K562 (cell line): ENCODE data around the gene LIN28A. TPM values are rescaled to one million over a fixed set of nuclear protein-coding genes. Genes with fewer than 3 reads are reported as not detected.

Experiments
- ATF7 ChIP-seq: fragments of 450-650 bp; IDR thresholded peaks from 2 replicates; pipeline ENCODE4 v1.7.1; 2014; ENCODE audit warnings: mild to moderate bottlenecking, moderate library complexity
- BRF1 ChIP-seq: IDR thresholded peaks from 3 replicates; pipeline ENCODE4 v1.6.1; 2011; ENCODE audit warnings: borderline replicate concordance, mild to moderate bottlenecking; ENCODE audit not compliant: insufficient read length; ENCODE audit errors: extremely low read depth
- CBFB ChIP-seq: sonication (generic); formaldehyde crosslinking; IDR thresholded peaks from 2 replicates; pipeline ENCODE4 v1.4.0; 2020; ENCODE audit warnings: mild to moderate bottlenecking, missing genetic modification reagents
- CTBP1 ChIP-seq: fragments of 450-650 bp; IDR thresholded peaks from 2 replicates; pipeline ENCODE4 v1.6.1; 2016; ENCODE audit warnings: borderline replicate concordance
- CTCFL ChIP-seq: IDR thresholded peaks from 2 replicates; pipeline ENCODE4 v1.6.1; 2011; ENCODE audit warnings: borderline replicate concordance, low read depth, mild to moderate bottlenecking, moderate library complexity, low read length; ENCODE audit not compliant: insufficient read depth, poor library complexity, severe bottlenecking
- E2F3 ChIP-seq: fragments of 250-450 bp; sonication (Bioruptor Pico); IDR thresholded peaks from 2 replicates; pipeline ENCODE4 v1.4.0; 2020; ENCODE audit warnings: mild to moderate bottlenecking
- ELK3 ChIP-seq: fragments of 450-650 bp; formaldehyde crosslinking; IDR thresholded peaks from 2 replicates; pipeline ENCODE4 v1.4.0; 2020; ENCODE audit warnings: mild to moderate bottlenecking
- FIP1L1 ChIP-seq: fragments of 200-400 bp; formaldehyde crosslinking; IDR thresholded peaks from 2 replicates; pipeline ENCODE4 v1.6.1; 2018; ENCODE audit warnings: mild to moderate bottlenecking, low read depth, low read length; ENCODE audit not compliant: poor library complexity, severe bottlenecking
- LCOR ChIP-seq: sonication (generic); formaldehyde crosslinking; IDR thresholded peaks from 2 replicates; pipeline ENCODE4 v1.8.0; 2022; ENCODE audit warnings: mild to moderate bottlenecking, missing genetic modification reagents
- SIRT6 ChIP-seq: IDR thresholded peaks from one replicate; pipeline ENCODE4 v1.6.1; 2012; ENCODE audit warnings: low read depth, mild to moderate bottlenecking, control low read depth, inconsistent platforms, low read length, moderate library complexity
- SRSF7 ChIP-seq: fragments of 200-400 bp; formaldehyde crosslinking; optimal IDR thresholded peaks from 2 replicates; pipeline ENCODE3; 2017; ENCODE audit warnings: mild to moderate bottlenecking, low read depth, low read length
- SRSF9 ChIP-seq: fragments of 200-400 bp; formaldehyde crosslinking; IDR thresholded peaks from 2 replicates; pipeline ENCODE4 v1.6.1; 2017; ENCODE audit warnings: low read depth, low read length, borderline replicate concordance
- SUPT5H ChIP-seq: fragments of 450-650 bp; IDR thresholded peaks from 2 replicates; pipeline ENCODE4 v1.6.1; 2016
- TFAP4 ChIP-seq: sonication (generic); formaldehyde crosslinking; IDR thresholded peaks from 2 replicates; pipeline ENCODE4 v1.8.0; 2022; ENCODE audit warnings: missing genetic modification reagents, mild to moderate bottlenecking, moderate library complexity, borderline replicate concordance
- USF1 ChIP-seq: sonication (generic); formaldehyde crosslinking; IDR thresholded peaks from 2 replicates; pipeline ENCODE4 v1.9.0; 2022; ENCODE audit warnings: mild to moderate bottlenecking, missing genetic modification reagents
- polyA plus RNA-seq, 8 experiments: library from polyadenylated mRNA; depleted of rRNA in 4 of 8; stranded (reverse) in 5 of 8; unstranded in 3 of 8; fragments of >200 nt; fragmentation: Nextera tagmentation in 2 of 8; fragmentation: Illumina TruSeq in 1 of 8; extraction: Ambion mirVana in 2 of 8; extraction: Trizol in 1 of 8; gene quantifications; 2 replicates each; pipeline versions ENCODE4 v1.2.1 to v1.2.3, GENCODE V29; 2011 to 2014; ENCODE audit warnings: inconsistent platforms in 1 of 8, missing spikeins in 1 of 8
- total RNA-seq, 7 experiments: library from RNA; depleted of rRNA in 6 of 7; stranded (reverse); fragments of >200 nt in 6 of 7; fragmentation: Illumina TruSeq in 2 of 7; extraction: Trizol in 2 of 7; gene quantifications; 2 replicates each; pipeline versions ENCODE4 v1.2.1 to v1.2.3, GENCODE V29; 2011 to 2021; ENCODE audit warnings: low replicate concordance in 1 of 7
- TF ChIP-seq, protein P1 (sequence below): fragments of 450-650 bp; IDR thresholded peaks from 2 replicates; pipeline ENCODE4 v1.6.1; 2016; ENCODE audit warnings: mild to moderate bottlenecking
- TF ChIP-seq, protein P2 (sequence below): fragments of 200-400 bp; formaldehyde crosslinking; IDR thresholded peaks from 2 replicates; pipeline ENCODE4 v1.6.1; 2017; ENCODE audit warnings: mild to moderate bottlenecking, low read depth, low read length, moderate library complexity

Gene LIN28A
- total and polyA plus RNA-seq, 9 of the 15 experiments (the other 6 are each of a cell fraction or from before 2014, with no cell fraction given): 0.80 to 5.4 (median 3.9) TPM

DNA sequence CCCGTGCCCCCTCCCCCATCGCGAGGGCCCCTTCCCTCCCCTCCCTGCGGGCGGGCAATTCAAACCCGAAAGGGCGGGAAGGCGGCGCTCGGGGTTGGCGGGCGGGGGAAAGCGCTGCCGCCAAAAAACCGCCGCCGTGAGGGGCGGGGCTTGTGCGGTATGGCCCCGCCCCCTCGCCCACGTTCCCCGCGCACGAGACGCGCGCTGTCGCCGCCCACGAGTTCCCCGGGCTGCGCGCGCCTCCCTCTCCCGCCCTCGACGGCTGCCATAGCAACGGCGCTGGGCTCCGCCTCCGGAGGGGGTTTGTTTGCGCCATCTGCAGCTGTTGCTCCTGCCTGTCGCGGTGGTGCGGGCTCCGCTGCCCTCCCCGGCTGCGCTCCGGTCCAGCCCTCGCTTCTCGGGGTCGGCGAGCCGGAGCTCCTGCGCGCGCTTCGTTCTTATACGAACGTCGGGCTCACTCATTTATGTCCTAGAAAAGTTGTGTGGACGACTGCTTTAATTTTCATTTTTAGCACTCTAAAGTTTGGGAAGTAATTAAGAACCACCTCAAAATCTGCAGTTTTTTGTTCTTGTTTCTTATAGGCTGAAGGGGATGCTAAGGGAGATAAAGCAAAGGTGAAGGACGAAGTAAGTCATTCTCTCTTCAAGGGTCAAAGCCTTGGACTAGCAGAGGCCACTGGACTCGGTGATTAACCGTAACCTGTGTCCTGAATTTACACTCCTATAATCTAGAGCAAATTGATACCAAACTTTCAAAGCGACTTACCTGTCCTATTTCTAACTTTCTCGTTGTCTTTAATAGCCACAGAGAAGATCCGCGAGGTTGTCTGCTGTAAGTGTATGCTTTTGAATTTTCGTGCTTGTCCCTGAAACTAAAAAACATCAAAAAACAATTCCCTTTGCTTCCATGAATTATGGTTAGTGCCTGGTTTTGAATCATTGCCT is 62.6 kb downstream of the LIN28A start (continued):
- TF ChIP-seq SIRT6 (no peak), USF1 (CRISPR knock-in tag) (peak; percentile 67), CTBP1 (peak; percentile 75), ELK3 (CRISPR knock-in tag) (no peak), FIP1L1 (peak; percentile 22), LCOR (peak; percentile 76), SRSF9 (no peak), BRF1 (no peak), CBFB (no peak), CTCFL (no peak), E2F3 (CRISPR knock-in tag) (peak; percentile 99), TFAP4 (CRISPR knock-in tag) (peak; percentile 99), SRSF7 (no peak), ATF7 (peak; percentile 66; the same call in 1 of the 2 replicates), SUPT5H (no peak)
- TF ChIP-seq, protein P1, sequence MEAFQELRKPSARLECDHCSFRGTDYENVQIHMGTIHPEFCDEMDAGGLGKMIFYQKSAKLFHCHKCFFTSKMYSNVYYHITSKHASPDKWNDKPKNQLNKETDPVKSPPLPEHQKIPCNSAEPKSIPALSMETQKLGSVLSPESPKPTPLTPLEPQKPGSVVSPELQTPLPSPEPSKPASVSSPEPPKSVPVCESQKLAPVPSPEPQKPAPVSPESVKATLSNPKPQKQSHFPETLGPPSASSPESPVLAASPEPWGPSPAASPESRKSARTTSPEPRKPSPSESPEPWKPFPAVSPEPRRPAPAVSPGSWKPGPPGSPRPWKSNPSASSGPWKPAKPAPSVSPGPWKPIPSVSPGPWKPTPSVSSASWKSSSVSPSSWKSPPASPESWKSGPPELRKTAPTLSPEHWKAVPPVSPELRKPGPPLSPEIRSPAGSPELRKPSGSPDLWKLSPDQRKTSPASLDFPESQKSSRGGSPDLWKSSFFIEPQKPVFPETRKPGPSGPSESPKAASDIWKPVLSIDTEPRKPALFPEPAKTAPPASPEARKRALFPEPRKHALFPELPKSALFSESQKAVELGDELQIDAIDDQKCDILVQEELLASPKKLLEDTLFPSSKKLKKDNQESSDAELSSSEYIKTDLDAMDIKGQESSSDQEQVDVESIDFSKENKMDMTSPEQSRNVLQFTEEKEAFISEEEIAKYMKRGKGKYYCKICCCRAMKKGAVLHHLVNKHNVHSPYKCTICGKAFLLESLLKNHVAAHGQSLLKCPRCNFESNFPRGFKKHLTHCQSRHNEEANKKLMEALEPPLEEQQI: no peak
- TF ChIP-seq, protein P2, sequence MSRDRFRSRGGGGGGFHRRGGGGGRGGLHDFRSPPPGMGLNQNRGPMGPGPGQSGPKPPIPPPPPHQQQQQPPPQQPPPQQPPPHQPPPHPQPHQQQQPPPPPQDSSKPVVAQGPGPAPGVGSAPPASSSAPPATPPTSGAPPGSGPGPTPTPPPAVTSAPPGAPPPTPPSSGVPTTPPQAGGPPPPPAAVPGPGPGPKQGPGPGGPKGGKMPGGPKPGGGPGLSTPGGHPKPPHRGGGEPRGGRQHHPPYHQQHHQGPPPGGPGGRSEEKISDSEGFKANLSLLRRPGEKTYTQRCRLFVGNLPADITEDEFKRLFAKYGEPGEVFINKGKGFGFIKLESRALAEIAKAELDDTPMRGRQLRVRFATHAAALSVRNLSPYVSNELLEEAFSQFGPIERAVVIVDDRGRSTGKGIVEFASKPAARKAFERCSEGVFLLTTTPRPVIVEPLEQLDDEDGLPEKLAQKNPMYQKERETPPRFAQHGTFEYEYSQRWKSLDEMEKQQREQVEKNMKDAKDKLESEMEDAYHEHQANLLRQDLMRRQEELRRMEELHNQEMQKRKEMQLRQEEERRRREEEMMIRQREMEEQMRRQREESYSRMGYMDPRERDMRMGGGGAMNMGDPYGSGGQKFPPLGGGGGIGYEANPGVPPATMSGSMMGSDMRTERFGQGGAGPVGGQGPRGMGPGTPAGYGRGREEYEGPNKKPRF: no peak
